Measurements from ENCODE around the gene VDR.
"Not testable (repeated sequence)": the region's sequence is repeated elsewhere in the genome, so short reads cannot be mapped to it uniquely, and the experiment has no call there.

Gene VDR

DNA sequence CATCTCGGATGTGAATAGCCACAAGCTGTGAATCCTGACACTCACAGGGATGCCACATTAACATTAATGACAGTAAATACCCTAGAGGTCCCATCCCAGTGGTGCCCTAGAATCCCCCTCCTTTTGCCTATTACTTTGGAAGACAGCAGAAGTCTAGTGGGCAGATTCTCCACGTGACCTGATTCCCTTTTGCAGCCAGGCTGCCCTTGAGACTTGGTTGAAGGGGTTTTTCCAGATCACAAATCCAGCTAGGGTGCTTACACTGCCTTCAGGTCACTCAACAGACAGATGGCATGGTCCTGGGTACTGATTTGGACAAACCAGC, 93.8 kb downstream of the VDR start:
- DNase-seq = no peak

DNA sequence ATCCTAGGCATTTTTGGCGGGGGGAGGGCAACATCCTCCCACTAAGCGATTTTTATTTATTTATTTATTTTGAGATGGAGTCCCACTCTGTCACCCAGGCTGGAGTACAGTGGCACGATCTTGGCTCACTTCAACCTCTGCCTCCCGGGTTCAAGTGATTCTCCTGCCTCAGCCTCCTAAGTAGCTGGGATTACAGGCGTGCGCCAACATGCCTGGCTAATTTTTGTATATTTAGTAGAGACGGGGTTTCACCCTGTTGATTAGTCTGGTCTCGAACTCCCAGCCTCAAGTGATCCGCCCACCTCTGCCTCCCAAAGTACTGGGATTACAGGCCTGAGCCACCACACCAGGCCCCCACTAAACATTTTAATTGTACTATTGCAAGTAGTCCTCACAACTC, 95.3 kb downstream of the VDR start:
- DNase-seq = not testable (repeated sequence)

DNA sequence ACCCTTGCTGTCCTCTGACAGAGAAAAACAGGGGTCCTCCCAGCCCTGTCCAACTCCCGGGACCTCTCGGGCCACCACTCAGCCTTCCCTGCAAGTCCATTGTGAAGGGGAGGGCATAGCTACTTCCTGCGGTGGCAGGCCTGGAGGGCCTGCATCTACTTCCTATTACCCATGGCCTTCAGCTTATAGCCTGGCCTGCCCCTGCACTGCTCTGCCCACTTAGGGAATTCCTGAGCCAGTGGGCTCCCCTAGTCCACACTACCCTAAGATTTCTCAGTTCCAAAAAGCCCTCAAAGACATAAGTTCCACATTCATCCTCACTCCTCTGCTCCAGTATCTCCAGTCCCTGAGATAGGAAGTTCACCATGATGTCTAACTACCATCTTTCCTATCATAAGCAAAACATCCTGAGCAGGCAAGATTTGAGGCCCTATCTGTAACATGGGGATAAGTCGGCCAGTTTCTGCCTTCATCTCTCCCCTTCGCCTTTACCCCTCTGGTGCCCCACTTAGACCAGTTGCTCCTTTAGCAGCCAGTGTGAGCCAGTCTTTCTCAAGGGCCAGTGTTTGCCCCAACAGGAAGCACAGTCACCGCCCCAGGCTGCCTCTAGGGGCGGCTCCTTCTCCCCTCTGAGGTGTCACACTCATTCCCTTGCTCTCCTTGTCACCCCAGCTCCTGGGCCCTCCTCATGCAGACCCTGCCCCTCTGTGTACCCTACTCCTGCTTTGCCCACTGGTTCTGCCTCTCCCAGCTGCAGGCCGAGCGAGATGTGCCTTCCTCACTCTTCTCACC, 96.0 kb downstream of the VDR start:
- peak; percentile 71 to 75 for DNase-seq

DNA sequence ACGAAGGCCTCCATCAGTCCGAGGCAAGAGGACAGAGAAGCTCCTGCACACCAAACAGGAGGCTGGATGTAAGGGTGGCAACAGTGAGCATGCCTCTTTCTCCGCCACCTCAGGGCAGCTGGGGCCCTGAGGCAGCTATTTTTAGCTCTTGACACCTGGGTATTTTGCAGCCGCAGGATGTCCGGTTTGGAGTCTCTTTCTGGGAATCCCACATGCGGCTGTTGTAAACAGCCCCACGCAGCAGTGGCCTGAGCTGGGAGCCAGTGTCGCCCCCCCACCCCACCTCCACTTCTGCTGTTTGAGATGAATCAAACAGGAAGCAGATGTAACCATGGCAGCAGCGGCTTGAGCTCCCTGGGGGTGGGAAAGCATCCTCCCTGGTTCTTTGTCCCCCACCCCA, 96.7 kb downstream of the VDR start:
- DNase-seq = peak; percentile 86 to 90

DNA sequence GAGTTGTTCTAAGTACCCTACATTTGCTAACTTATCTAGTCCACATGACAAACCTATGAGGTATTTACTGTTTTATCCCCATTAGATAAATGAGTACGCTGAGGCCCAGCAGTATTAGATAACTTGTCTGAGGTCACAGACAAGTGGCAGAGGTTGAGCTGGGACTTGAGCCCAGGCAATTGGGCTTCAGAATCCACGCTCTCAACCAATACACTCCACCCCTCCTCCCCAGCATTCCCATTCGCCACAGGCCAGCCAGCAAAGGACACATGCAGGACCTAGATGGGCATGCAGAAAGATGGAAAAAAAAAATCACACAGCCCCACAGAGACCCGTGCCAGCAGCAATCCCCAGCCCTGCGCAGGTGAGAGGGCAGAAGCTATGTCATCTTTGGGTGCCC, 97.5 kb downstream of the VDR start:
- DNase-seq = no peak

DNA sequence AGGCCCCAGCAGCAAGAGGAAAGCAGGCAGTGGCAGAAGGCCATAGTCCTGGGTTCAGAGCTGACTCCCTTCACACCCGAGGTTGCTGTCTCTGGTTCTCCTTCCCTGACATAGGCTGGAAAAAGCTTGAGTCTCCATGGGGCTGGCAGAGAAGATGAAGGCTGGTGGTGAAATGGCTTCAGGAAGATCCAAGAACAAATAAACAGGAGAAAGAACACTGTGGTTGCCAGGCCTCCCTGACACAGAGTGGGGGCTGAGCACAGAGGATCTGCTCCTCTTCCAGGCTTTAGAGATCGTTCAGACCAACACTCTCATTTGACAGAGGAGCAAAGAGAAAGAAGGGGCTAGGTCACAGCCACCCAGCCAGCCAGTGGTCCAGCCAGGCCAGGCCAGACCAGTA, 99.4 kb downstream of the VDR start:
- DNase-seq = no peak

DNA sequence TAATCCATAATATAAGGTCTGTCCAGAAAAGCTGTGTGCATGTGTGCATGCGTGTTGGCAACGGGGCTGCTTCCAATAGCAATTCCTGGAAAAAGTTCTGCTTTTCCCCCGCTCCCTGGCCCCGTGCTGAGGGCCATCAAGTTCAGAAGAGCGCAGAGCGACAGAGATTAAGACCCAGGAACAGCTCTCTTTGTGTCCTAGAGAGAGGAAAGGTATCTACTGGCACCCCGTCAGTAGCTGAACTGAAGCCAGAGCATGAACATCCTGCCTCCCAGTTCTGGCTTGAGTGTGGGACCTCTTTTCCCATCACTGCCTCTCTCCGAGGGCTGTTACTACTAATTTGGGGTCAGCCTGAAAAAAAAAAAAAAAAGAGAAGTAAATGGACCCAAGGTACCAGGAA, 100.6 kb downstream of the VDR start:
- DNase-seq = no peak

DNA sequence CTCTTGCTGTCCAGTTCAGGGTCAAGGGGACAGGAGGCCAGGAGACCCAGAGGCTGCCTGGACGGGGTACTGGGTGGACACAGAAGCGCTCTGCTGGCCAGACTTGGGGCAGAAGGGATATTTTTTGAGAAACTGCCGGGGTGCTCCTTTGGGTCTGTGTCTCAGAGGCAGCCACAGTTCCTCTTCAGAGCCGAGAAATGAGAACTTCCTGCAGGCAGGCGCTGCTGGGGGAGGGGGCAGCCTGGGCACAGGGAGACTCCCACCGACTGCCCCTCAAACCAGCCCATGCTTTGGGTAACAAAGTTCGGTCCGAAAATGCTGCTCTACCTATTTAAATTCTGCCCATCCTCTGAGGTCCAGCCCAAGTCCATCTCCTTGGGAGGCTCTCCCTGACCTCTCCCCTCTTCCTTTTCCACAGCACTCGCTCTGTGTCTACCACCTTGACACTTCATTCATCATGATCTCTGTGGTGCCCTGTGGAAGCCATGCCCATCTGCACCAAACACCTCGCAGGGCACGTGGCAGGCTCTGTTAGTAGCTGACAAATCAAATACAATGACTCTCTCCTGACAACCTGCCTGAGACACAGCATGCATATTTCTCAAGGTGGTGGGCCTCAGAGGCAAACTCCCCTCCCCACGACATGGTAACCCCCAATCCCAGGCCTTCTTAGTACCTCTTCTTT, 101.5 kb downstream of the VDR start:
- DNase-seq = no peak

DNA sequence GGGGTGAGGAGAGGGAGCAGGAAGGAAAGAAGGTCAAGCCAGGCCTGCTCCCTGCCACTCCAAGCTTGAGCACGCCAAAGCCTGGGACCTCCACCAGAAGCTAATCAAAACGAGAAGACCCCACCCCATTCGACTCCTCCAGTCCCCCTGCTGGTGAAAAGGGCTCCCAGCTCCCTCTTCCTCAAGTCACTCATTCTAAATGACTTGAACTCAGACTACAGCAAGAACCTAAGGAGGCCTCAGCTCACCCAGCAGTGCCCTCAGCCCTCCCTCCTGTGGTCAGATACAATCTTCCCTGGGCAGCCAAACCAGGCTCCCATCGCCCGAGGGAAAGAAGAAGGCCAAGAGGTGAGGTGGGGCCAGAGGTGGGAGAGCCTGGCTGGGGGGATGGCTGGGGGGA, 102.5 kb downstream of the VDR start:
- no peak for DNase-seq

DNA sequence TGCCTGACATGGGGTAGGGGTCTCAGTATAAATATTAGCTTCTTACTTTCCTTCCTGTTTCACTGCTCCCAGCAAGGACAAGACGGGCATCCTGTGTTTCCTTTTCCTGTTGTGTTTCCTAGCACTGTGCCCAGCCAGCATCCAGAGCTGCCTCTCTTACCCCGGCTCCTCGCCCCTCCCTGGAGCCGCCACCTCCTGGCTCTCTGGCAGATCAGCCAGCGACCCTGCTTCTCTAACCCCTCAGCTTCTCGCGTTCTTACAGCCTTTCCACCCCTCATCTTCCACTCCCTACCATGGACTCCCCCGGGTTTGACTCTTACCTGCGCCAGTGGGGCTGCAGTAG, 102.9 kb downstream of the VDR start:
- DNase-seq = no peak

DNA sequence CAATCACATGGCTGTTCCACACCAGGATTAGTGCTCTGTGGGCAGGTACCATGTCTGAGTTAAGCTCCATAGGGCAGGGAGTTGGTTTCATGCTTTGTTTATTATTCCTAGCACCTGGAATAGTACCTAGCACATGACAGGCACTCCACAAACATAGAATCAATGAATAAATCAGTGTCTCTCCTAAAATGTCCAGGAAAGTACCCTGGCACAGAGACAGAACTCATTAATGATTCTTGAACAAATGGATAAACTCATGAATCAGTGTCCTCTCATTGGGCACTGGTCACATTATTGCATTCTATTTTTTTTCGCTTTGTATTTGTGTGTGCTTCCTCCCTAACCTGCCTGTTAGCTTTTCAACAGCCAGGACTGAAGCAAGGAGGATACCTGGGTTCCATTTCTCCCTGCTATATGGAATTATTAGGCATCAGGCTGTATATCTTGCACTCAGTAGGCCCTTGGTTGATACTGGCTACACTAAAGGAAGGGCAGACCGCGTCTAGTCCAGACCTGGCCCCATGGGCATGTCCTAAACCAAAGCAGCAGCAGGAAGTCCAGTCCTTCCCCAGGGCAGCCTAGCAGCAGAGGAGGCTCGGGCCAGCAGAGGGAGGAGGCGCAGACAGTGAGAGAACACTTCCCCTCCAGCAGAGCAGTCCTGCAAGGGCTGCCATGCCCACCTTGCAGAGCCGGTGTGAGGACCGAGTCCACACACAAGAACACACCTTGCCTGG, 103.5 kb downstream of the VDR start:
- no peak for DNase-seq

DNA sequence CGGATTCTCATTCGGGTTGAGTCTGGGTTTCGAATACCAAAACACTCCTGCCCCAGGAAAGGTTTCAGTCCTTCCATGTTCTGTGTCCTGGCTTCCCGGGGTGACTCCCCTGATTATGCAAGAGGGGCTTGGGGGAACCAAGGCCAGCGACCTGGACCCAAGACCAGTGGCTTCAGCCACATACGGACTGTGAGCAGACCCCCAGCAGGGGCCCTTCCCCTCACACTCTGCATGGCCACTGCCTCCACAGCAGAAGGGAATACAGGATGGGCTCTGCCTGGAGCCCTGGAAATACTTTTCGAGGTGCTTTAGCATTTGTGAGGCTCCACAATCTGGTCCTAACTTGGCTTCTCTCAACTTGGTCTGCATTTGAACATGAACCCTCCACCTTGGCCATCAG, 104.2 kb downstream of the VDR start:
- no peak for DNase-seq

DNA sequence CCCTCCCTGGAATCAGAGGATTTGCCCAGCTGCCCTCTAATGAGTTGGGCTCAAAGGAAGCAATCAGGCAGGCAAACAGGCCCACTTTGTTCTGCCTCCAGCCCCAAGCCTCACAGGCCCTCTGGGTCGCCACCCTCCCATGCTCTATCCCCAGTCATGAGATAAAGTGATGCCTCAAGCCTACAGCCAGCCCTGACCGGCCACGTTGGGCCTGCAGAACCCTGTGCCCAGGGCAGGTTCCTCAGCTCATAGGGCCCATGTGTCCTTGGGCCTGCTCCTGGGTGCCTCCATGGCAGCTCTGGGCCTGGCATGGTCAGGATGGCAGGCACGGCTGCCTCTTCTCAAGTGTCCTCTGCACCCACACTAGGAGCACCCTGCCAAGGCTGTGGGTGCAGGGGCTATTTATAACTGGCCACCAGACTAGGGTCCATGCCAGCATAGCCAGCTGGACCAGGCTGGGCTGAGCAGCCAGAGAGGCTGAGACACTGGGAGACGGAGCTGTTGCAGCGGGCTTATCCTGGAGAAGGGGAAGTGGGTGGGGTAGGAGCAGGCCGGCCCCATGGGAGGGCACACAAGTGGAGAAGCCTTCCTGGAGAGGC, 105.3 kb downstream of the VDR start:
- DNase-seq = no peak

DNA sequence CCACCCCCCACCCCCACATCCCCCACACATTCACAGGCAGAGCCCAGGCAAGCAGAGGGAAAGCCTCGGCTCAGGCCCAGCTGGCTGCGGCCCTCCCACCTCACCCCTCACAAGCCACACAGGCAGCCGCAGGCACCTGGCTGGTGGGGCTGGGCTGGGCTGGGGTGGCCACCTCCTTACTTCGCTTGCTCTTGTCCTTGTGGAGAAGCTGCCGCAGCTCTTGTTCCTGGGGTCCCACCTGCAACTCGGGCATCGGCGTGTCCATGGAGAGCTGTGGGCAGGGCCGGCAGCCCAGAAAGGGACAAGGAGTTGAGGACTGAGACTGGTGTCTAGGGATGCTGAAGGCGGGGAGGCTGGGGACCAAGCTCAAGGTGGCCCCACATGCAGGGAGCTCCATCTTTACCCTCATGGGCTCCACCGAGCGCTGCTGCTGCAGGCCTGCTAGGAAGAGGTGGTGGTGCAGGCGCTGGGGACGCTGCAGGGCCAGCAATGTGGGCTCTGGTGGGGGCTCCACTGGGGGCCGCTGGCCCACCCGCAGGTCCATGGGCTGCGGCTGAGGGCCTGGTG, 106.3 kb downstream of the VDR start:
- DNase-seq = no peak

DNA sequence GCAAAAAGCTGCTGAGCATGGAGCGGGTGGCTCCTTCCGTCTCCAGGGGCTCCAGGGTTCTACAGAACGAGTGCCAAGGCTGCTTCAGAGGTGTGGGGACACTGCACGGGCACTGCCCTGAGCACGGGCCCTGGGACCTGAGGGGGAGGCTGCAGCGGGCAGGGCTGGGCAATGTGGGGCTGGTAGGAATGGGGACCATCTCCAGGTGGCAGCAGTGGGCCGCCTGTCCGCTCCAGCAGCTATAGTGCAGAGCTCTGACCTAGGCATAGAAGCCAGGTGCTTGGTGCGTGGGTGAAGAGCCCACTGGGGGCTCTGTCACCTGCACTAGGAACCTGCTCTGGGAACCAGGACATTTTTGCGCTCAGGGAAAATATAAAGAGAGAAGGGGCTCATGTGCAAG, 107.4 kb downstream of the VDR start:
- DNase-seq = no peak

DNA sequence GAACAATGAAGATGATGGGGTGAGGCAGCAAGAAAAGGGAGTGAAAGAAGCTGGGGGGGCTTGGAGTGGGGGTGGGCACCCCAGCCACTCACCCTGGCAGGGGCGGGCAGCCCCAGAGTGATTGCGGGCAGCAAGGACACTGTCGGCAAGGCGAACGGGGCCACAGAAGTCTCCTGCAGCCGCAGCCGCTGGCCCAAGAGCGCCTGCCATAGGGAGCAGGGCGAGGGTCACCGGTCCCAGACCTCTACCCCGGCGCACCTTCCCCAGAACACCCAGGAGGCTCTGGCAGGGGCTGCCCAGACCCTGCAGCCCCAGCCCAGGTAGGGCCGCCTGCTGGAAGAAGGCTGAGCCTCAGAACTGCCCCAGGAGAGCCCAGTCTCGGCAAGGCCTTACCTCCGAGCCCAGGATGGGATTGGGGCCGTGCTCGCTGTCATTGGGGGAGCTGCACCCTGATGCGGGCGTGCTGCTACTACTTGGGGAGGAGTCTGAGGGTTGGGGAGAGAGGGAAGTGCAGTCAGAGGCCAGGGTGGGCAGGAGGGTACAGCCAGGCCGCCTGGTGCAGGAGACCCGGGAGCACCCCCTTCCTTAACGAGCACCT, 108.9 kb downstream of the VDR start:
- DNase-seq = no peak

DNA sequence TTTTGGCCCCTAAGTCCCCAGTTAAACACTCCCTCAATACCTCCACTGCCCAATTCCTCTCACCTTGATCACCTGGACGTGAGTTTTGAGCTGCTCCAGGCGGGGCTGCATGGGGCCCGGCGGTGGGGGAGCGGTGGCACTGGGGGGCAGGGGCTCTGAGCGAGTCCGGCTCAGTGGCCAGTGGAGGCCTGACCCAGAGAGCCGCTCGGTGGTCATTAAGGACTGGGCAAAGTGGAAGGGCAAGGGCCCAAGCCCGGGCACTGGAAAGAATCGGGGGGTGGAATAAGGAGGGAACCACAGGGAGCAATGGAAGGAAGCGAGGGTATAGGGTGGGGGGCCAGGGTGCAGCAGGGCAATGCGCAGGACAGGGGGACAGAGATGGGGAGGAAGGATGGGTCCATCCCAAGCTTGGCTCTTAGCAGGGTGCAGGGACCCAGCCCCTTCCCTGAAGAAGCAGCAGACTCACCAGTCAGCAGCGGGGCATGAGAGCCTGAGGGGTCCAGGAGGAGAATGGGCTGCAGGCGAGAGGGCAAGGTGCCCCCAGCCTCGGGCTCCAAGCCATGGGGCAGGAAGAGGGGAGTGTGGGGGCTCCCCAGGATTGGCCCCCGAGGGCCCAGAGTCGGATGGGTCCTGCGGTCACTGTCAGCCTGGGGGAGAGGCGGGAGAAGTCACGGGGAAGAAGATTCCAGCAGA, 109.5 kb downstream of the VDR start:
- no peak for DNase-seq

DNA sequence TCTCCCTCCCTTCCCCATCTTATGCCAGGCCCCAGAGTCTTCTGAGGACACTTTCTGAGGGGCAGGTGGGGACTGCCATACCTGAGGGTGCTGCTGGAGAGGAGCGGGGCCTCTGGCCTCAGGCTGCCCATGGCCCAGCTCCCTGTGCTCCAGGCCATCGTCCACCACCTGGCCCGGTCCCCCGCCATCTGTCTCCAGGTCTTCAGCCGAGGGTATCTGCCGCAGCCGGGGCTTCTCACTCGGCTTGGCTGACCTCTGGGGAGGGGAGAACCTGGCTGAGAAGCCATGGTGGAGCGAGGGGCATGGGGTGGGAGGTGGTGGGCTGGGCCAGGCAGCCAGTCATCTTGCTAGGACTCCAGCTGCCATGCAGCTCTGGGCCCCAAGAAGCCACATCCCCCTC, 110.1 kb downstream of the VDR start:
- DNase-seq = no peak

DNA sequence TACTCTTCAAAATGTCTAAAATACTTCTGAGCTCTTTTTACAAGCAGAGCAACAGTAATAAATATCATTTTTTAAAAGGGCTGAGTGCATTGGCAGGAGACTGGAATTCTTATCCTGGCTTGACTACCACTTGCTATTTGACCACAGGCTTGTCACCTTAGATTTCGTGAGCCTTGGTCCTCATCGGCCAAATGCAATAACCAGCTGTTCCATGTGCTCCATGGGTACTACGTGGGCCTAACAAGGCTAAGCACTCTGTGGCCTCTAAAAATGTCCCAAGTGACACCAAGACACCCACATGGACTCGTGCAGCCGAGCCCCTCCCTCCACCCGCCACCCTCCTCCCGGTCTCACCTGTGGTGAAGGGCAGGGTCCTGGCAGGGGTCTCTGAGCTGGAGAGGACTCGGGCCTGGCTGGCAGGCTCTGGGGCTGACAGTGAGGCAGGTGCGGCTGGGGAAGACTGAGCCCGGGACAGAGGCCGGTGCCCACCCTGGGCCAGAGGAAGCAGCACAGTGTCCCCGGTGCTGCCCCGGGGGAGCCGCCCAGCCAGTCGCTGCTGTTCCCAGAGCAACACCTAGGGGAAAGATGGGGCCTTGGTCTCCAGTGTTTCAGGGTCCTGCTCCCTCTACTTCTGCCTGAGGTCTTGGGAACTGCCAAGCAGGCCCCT, 111.6 kb downstream of the VDR start:
- DNase-seq = no peak

DNA sequence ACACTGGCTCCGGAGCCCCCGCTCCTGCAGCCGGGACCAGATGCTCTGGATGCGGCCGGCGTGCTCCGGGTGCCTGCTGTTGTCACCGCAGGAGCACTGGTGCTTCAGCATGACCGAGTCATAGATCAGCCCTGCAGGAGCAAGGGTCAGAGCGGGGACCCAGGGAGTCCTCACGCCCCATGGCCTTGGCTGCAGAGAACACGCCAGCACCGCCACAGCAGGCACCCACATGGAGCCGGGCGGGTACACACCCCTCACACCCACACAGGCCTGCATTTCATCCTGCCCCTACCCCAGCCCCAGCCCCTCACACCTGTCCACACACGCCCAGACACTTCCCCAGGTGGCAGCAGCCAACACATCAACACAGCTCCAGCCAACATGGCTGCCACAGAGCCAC, 112.9 kb downstream of the VDR start:
- DNase-seq = no peak
